GM08714 (cell line): ENCODE measurements around the gene RNU6-9.

Source experiments
- H3K4me3 ChIP-seq: fragments of 200-500 bp; sonication (Bioruptor generic); 2 replicates; pipeline ENCODE4 v1.5.1; 2014; ENCODE audit warnings: mild to moderate bottlenecking, low read length, inconsistent platforms
- ZNF274 ChIP-seq: IDR thresholded peaks from 2 replicates; pipeline ENCODE4 v1.6.1; 2012; ENCODE audit warnings: mild to moderate bottlenecking, low read depth, low read length

The RNU6-9 gene

GRCh38 chr19:896434-896833 lies 3.1 kb downstream of the RNU6-9 start:
- H3K4me3 ChIP-seq: no peak overlapping the region
- no peak for TF ChIP-seq ZNF274

DNA sequence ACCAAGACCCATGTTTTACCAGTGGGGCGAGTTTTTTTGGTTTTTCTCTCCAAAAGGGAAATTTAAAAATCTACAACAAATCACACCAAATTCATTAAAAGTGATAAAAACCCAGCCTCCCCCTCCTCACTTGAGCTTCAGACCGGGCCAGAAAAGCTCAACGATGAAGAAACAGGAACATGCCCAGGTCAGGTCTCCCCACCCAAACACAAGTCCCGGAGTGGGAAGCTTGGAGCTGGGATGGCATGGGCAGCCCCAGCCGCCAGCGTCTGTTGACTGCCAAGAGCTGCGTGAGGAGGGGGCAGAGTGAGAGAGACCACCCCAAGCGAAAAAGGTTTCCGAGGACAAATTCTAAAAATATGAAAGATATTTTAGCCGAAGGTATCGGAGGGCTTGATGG lies 3.7 kb downstream of the RNU6-9 start:
- no peak overlapping the region for H3K4me3 ChIP-seq
- TF ChIP-seq ZNF274: no peak

- H3K4me3 ChIP-seq: no peak overlapping the region
- no peak for TF ChIP-seq ZNF274
Observed at GRCh38 chr19:897442-898039, 4.3 kb downstream of the RNU6-9 start.

DNA sequence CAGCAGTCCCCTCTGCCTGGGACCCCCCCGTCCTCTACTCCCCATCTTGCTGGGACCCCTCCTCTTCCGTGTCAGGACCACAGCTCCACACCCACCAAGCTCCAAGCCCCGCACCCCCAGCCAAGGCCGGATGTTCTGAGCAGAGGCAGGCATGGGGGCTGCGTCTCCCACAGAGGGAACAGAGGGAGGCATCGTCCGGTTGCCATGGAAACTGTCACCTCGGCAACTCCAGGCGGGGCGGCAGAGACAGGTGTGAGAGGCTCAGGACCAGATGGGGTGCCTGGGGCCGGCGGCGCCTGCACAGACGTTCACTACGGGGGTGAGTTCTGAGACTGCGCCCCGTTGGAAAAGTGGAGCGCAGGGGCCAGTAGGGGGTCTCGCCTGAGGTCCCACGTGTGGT lies 5.4 kb downstream of the RNU6-9 start:
- no peak for TF ChIP-seq ZNF274
- no peak overlapping the region for H3K4me3 ChIP-seq

DNA sequence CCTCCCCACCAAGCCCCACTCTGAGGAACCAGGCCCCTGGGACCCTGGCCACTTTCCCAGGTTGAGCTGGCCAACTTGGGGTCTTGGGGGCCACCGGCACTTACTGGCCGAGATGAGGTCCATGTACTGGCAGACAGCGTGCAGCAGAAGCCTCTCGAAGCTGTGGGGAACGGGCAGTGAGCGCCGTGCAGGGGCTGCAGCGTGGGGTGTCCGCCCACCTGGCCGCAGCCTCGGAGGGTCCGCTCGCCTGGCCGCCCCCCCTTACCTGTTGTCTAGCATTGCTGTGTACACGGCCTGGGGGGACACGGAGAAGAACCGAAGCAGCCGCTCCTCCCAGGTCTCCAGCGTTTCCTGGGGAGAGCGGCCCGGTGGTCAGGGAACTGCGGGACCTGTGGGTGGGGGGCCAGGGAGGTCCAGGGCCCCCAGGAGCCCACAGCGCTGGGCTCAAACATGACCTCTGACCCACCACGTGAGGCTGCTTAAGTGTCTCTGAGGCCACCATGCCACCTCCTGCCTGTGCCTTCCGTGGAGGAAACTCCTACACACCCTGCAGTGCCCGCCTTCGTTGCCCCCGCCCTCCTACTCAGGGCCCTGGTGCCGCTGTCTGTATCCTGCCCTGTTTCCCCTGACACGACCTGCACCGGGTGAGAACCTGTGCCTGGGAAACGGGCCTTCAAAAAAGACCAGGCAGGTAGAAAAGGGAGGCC lies 6.2 kb downstream of the RNU6-9 start:
- H3K4me3 ChIP-seq: no peak overlapping the region
- TF ChIP-seq ZNF274: no peak

DNA sequence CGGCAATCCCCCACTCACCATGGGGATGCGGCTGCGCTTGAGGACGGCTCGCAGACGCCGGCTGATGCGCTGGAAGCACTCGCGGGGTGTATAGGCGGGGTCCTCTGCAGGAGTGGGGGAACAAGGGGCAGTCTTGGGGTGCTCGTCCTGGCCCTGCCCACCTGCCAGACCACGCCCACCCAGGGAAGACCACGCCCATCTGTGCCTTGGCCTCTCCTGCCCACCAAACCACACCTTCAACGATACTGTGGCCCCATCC lies 6.7 kb downstream of the RNU6-9 start:
- no peak overlapping the region for H3K4me3 ChIP-seq
- TF ChIP-seq ZNF274: no peak

DNA sequence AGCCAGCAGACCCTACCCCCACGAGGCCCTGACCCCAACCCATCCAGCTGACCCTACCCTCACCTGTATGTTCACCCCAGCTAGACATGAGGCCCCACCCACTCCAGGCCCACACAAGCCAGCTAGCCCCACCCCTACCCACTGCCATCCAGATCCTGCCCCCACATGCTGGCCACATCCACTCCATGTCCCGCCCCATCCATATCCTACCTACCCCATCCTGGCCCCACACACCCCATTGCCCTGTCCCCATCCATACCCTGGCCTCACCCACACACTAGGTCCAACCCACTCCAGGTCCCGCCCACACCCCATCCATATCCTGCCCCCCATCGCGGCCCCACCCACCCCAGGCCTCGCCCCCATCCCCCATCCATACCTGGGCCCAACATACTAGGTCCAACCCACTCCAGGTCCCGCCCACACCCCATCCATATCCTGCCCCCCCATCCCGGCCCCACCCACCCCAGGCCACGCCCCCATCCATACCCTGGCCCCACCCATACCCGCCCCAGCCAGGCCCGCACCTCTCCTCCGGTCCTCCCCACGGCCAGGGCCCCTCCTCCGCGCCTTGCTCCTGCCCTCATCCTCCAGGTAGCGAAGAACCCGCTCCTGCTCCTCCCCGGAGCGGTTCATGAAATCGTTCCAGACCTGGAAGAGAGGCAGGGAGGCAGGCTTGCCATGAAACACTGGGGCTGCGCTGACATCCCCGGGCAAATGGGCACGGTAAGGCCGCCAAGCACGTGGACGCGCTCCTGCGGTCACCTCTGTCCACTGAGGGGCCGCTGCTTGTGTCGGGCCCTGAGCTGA lies 7.2 kb downstream of the RNU6-9 start:
- no peak for TF ChIP-seq ZNF274

GRCh38 chr19:901216-902092 lies 8.2 kb downstream of the RNU6-9 start:
- no peak for TF ChIP-seq ZNF274
- H3K4me3 ChIP-seq: no peak overlapping the region

More for the DNA sequence above, 7.2 kb downstream of the RNU6-9 start:
- H3K4me3 ChIP-seq: no peak overlapping the region

- no peak for TF ChIP-seq ZNF274
- H3K4me3 ChIP-seq: no peak overlapping the region
Observed at GRCh38 chr19:902093-902370, 8.7 kb downstream of the RNU6-9 start.

DNA sequence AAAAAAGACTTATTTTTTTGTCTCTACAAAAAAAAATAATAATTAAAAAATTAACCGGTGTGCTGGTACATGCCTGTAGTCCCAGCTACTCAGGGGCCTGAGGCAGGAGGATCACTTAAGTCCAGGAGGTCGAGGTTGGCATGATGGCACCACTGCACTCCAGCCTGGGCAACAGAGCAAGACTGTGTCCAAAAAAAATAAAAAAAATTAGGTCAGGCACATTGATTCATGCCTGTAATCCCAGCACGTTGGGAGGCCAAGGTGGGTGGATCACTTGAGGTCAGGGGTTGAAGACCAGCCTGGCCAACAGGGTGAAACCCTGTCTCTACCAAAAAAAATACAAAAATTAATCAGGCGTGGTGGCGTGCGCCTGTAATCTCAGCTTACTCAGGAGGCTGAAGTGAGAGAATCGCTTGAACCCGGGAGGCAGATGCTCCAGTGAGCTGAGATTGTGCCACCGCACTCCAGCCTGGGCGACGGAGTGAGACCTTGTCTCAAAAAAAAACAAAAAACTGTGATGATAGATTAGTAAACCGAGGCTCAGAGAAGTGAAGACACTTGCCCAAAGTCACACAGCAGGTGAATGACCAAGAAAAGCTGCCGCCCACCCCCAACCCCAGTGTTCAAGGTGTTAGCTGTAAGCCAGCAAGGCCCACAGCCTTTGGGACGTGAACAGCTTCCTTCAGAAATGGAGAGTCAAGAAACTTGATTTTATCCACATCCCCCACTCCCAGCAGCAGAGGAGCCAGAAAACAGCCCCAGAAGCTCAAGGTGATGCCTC lies 9.4 kb downstream of the RNU6-9 start:
- H3K4me3 ChIP-seq: no peak overlapping the region
- TF ChIP-seq ZNF274: no peak

- TF ChIP-seq ZNF274: no peak
- H3K4me3 ChIP-seq: no peak overlapping the region
Observed at GRCh38 chr19:903266-903797, 10.0 kb downstream of the RNU6-9 start.

- no peak for TF ChIP-seq ZNF274
- no peak overlapping the region for H3K4me3 ChIP-seq
Observed at GRCh38 chr19:904545-904944, 11.3 kb downstream of the RNU6-9 start.

DNA sequence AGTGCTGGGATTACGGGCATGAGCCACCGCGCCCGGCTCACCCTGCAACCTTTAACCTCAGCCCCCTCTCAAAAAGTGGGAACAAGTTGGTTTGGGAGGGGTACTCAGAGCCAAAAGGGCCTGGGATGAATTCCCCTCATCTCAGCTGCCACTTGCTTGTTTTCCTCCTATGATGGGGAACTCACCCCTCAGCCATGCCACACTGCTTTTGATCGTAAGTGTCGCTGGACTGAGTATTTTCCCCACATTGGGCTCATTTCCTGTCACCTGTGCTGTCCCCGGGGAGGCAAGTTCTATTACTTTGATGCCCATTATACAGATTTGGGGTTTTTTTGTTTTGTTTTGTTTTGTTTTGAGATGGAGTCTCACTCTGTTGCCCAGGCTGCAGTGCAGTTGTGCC lies 13.2 kb downstream of the RNU6-9 start:
- TF ChIP-seq ZNF274: no peak
- no peak overlapping the region for H3K4me3 ChIP-seq

- TF ChIP-seq ZNF274: no peak
- H3K4me3 ChIP-seq: no peak overlapping the region
Observed at GRCh38 chr19:907183-907853, 14.0 kb downstream of the RNU6-9 start.
